ENCODE measurements around the gene C1QTNF2.

GRCh38 chr5:160379511-160379910, 9.1 kb upstream of the C1QTNF2 start:
- TF ChIP-seq CTCF (conservative IDR thresholded peaks at IDR 0.05 in 1 of 2, IDR thresholded peaks at IDR 0.05 in 1 of 2; ENCODE audit: low read depth in 1 of 2, low read length in 2 of 2): no peak
- TF ChIP-seq EZH2 (IDR thresholded peaks at IDR 0.05; ENCODE audit: low read length, missing control alignments): no peak
